WTC11 (cell line): Measurements from ENCODE around the gene KANK3. TPM values are rescaled to one million over a fixed set of nuclear protein-coding genes. Genes with fewer than 3 reads are reported as not detected.

ENCODE experiments used
- ATAC-seq: fragments of 200-7000 bp; cut with Tn5 transposase; 2 replicates; pipeline ENCODE4 v1.10.0; 2021; ENCODE audit warnings: mild to moderate bottlenecking, moderate library complexity
- CTCF ChIA-PET: fragments of 300-600 bp; sonication (Branson Sonifier 250); formaldehyde crosslinking; loops from one replicate; lab custom pipeline; 2021; ENCODE audit warnings: antibody characterized with exemption; lab: Charles Lee
- POLR2A ChIA-PET: fragments of 350-600 bp; sonication (Branson Sonifier 250); formaldehyde crosslinking; loops from one replicate; lab custom pipeline; 2021; ENCODE audit warnings: antibody characterized with exemption; lab: Charles Lee
- DNase-seq: peaks from one replicate; pipeline ENCODE4 v3.0.0; 2021; ENCODE audit warnings: low spot score
- H3K27ac Mint-ChIP-seq: 2 replicates; pipeline ENCODE4 v1.8.0; 2021; ENCODE audit warnings: mixed read lengths
- H3K27me3 Mint-ChIP-seq: 2 replicates; pipeline ENCODE4 v1.8.0; 2021; ENCODE audit warnings: low read depth, mild to moderate bottlenecking, moderate library complexity, mixed read lengths
- H3K36me3 Mint-ChIP-seq: 2 replicates; pipeline ENCODE4 v1.8.0; 2021; ENCODE audit warnings: mixed read lengths
- H3K4me1 Mint-ChIP-seq: 2 replicates; pipeline ENCODE4 v1.8.0; 2022; ENCODE audit warnings: mixed read lengths
- H3K4me3 Mint-ChIP-seq: 2 replicates; pipeline ENCODE4 v1.8.0; 2021; ENCODE audit warnings: mild to moderate bottlenecking, moderate library complexity, mixed read lengths
- H3K9me3 Mint-ChIP-seq: 2 replicates; pipeline ENCODE4 v1.8.0; 2021; ENCODE audit warnings: mixed read lengths
- ATF1 ChIP-seq: sonication (generic); formaldehyde crosslinking; IDR thresholded peaks from 2 replicates; pipeline ENCODE4 v1.8.1; 2023; ENCODE audit warnings: mild to moderate bottlenecking, moderate library complexity, missing genetic modification reagents
- CBFB ChIP-seq: sonication (generic); formaldehyde crosslinking; IDR thresholded peaks from 2 replicates; pipeline ENCODE4 v1.8.1; 2022; ENCODE audit warnings: mild to moderate bottlenecking, low read depth, missing genetic modification reagents
- CREM ChIP-seq: sonication (generic); formaldehyde crosslinking; IDR thresholded peaks from 2 replicates; pipeline ENCODE4 v1.8.1; 2022; ENCODE audit warnings: mild to moderate bottlenecking, missing genetic modification reagents, moderate library complexity
- EMX1 ChIP-seq: fragments of 250-450 bp; sonication (Bioruptor Pico); IDR thresholded peaks from 2 replicates; pipeline ENCODE4 v1.8.0; 2021; ENCODE audit warnings: mild to moderate bottlenecking
- HMGA2 ChIP-seq: fragments of 250-450 bp; sonication (Bioruptor Pico); IDR thresholded peaks from 2 replicates; pipeline ENCODE4 v1.4.0; 2021; ENCODE audit warnings: mild to moderate bottlenecking, moderate library complexity
- MLX ChIP-seq: sonication (generic); formaldehyde crosslinking; IDR thresholded peaks from 2 replicates; pipeline ENCODE4 v1.8.1; 2023; ENCODE audit warnings: mild to moderate bottlenecking, missing genetic modification reagents, moderate library complexity
- MYBL2 ChIP-seq: sonication (generic); formaldehyde crosslinking; IDR thresholded peaks from 2 replicates; pipeline ENCODE4 v1.8.1; 2023; ENCODE audit warnings: mild to moderate bottlenecking, moderate library complexity, missing genetic modification reagents
- NFATC4 ChIP-seq: fragments of 250-450 bp; sonication (Bioruptor Pico); IDR thresholded peaks from 2 replicates; pipeline ENCODE4 v1.9.0; 2021; ENCODE audit warnings: mild to moderate bottlenecking
- SMAD4 ChIP-seq: sonication (generic); formaldehyde crosslinking; IDR thresholded peaks from 2 replicates; pipeline ENCODE4 v1.8.0; 2022; ENCODE audit warnings: mild to moderate bottlenecking, missing genetic modification reagents
- SOX15 ChIP-seq: fragments of 250-450 bp; sonication (Bioruptor Pico); IDR thresholded peaks from 2 replicates; pipeline ENCODE4 v1.9.0; 2021; ENCODE audit warnings: mild to moderate bottlenecking
- TCF7 ChIP-seq: sonication (generic); formaldehyde crosslinking; IDR thresholded peaks from 2 replicates; pipeline ENCODE4 v1.8.0; 2022; ENCODE audit warnings: mild to moderate bottlenecking, low read depth, missing genetic modification reagents, moderate library complexity
- USF1 ChIP-seq: sonication (generic); formaldehyde crosslinking; IDR thresholded peaks from 2 replicates; pipeline ENCODE4 v1.8.0; 2022; ENCODE audit warnings: mild to moderate bottlenecking, missing genetic modification reagents
- ZNF121 ChIP-seq: sonication (generic); formaldehyde crosslinking; IDR thresholded peaks from 2 replicates; pipeline ENCODE4 v1.8.0; 2023; ENCODE audit warnings: missing genetic modification reagents
- ZNF263 ChIP-seq: sonication (generic); formaldehyde crosslinking; IDR thresholded peaks from 2 replicates; pipeline ENCODE4 v1.8.1; 2022; ENCODE audit warnings: low read depth, mild to moderate bottlenecking, moderate library complexity, missing genetic modification reagents
- ZNF423 ChIP-seq: fragments of 250-450 bp; sonication (Bioruptor Pico); IDR thresholded peaks from 2 replicates; pipeline ENCODE4 v2.1.2; 2022; ENCODE audit warnings: mild to moderate bottlenecking, moderate library complexity
- ZNF425 ChIP-seq: fragments of 250-450 bp; sonication (Bioruptor Pico); conservative IDR thresholded peaks from 2 replicates; pipeline ENCODE4 v1.9.0; 2021; ENCODE audit warnings: mild to moderate bottlenecking
- total RNA-seq: library from RNA; stranded (reverse); gene quantifications from 3 replicates; pipeline ENCODE4 v1.2.3, GENCODE V29; 2021
- TF ChIP-seq, protein P1 (sequence below): fragments of 250-450 bp; sonication (Bioruptor Pico); IDR thresholded peaks from 2 replicates; pipeline ENCODE4 v1.8.0; 2021; ENCODE audit warnings: mild to moderate bottlenecking
- TF ChIP-seq, protein P2 (sequence below): fragments of 250-450 bp; sonication (Bioruptor Pico); IDR thresholded peaks from 2 replicates; pipeline ENCODE4 v1.9.0; 2021; ENCODE audit warnings: mild to moderate bottlenecking, borderline replicate concordance
- TF ChIP-seq, protein P3 (sequence below): fragments of 250-450 bp; sonication (Bioruptor Pico); IDR thresholded peaks from 2 replicates; pipeline ENCODE4 v1.9.0; 2021; ENCODE audit warnings: mild to moderate bottlenecking
- TF ChIP-seq, protein P4 (sequence below): fragments of 250-450 bp; sonication (Bioruptor Pico); IDR thresholded peaks from 2 replicates; pipeline ENCODE4 v1.9.0; 2021; ENCODE audit warnings: mild to moderate bottlenecking
- TF ChIP-seq, protein P5 (sequence below): sonication (generic); formaldehyde crosslinking; IDR thresholded peaks from 2 replicates; pipeline ENCODE4 v1.8.0; 2022; ENCODE audit warnings: mild to moderate bottlenecking, missing genetic modification reagents
- TF ChIP-seq, protein P6 (sequence below): sonication (generic); formaldehyde crosslinking; IDR thresholded peaks from 2 replicates; pipeline ENCODE4 v1.8.1; 2023; ENCODE audit warnings: mild to moderate bottlenecking, missing genetic modification reagents, moderate library complexity

The KANK3 gene
- total RNA-seq, 1 experiment from 2014 or later, result 8.0 TPM

- Mint-ChIP-seq H3K36me3 (peaks cover 20% of the 10 kb centered on the region), H3K4me1 (peaks cover 24% of the 10 kb centered on the region), H3K4me3 (peak overlapping the region; percentile 97; the same call in 1 of the 2 replicates), H3K27ac (peak overlapping the region; percentile 65; the same call in 1 of the 2 replicates), H3K27me3 (peaks cover 17% of the 10 kb centered on the region), H3K9me3 (no peaks in the 10 kb centered on the region)
- DNase-seq, result no peak
- ATAC-seq, result peak; percentile 2
- ChIA-PET POLR2A (interaction anchor here (0.5 to 0.8 kb wide), 2 partner anchors 11 to 67 kb away, joined by 3 read pairs; no protein-coding TSS in a partner anchor), CTCF (interaction anchor here (0.5 to 3.9 kb wide), 6 partner anchors 12 to 268 kb away, joined by 3 to 25 read pairs (median 4); partner anchors contain the start of gene MARCHF2)
- TF ChIP-seq ZNF121 (CRISPR knock-in tag) (no peak), USF1 (CRISPR knock-in tag) (no peak), ZNF425 (no peak; the same call in 1 of the 2 replicates), CREM (CRISPR knock-in tag) (0 out of 2 replicates have a peak, but pooled peaks have one; percentile 27), ZNF263 (no peak), ZNF423 (CRISPR knock-in tag) (no peak), MYBL2 (CRISPR knock-in tag) (no peak), NFATC4 (no peak), SOX15 (no peak), ATF1 (CRISPR knock-in tag) (no peak), MLX (no peak), CBFB (CRISPR knock-in tag) (no peak), EMX1 (CRISPR knock-in tag) (0 out of 2 replicates have a peak, but pooled peaks have one; percentile 8), TCF7 (no peak), HMGA2 (CRISPR knock-in tag) (no peak), SMAD4 (CRISPR knock-in tag) (no peak)
- TF ChIP-seq, protein P1, sequence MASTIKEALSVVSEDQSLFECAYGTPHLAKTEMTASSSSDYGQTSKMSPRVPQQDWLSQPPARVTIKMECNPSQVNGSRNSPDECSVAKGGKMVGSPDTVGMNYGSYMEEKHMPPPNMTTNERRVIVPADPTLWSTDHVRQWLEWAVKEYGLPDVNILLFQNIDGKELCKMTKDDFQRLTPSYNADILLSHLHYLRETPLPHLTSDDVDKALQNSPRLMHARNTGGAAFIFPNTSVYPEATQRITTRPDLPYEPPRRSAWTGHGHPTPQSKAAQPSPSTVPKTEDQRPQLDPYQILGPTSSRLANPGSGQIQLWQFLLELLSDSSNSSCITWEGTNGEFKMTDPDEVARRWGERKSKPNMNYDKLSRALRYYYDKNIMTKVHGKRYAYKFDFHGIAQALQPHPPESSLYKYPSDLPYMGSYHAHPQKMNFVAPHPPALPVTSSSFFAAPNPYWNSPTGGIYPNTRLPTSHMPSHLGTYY (CRISPR knock-in tag), result no peak
- TF ChIP-seq, protein P2, sequence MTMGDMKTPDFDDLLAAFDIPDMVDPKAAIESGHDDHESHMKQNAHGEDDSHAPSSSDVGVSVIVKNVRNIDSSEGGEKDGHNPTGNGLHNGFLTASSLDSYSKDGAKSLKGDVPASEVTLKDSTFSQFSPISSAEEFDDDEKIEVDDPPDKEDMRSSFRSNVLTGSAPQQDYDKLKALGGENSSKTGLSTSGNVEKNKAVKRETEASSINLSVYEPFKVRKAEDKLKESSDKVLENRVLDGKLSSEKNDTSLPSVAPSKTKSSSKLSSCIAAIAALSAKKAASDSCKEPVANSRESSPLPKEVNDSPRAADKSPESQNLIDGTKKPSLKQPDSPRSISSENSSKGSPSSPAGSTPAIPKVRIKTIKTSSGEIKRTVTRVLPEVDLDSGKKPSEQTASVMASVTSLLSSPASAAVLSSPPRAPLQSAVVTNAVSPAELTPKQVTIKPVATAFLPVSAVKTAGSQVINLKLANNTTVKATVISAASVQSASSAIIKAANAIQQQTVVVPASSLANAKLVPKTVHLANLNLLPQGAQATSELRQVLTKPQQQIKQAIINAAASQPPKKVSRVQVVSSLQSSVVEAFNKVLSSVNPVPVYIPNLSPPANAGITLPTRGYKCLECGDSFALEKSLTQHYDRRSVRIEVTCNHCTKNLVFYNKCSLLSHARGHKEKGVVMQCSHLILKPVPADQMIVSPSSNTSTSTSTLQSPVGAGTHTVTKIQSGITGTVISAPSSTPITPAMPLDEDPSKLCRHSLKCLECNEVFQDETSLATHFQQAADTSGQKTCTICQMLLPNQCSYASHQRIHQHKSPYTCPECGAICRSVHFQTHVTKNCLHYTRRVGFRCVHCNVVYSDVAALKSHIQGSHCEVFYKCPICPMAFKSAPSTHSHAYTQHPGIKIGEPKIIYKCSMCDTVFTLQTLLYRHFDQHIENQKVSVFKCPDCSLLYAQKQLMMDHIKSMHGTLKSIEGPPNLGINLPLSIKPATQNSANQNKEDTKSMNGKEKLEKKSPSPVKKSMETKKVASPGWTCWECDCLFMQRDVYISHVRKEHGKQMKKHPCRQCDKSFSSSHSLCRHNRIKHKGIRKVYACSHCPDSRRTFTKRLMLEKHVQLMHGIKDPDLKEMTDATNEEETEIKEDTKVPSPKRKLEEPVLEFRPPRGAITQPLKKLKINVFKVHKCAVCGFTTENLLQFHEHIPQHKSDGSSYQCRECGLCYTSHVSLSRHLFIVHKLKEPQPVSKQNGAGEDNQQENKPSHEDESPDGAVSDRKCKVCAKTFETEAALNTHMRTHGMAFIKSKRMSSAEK (CRISPR knock-in tag), result peak; percentile 91; the same call in 1 of the 2 replicates
- TF ChIP-seq, protein P3, sequence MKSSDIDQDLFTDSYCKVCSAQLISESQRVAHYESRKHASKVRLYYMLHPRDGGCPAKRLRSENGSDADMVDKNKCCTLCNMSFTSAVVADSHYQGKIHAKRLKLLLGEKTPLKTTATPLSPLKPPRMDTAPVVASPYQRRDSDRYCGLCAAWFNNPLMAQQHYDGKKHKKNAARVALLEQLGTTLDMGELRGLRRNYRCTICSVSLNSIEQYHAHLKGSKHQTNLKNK (CRISPR knock-in tag), result no peak; the same call in 1 of the 2 replicates
- TF ChIP-seq, protein P4, sequence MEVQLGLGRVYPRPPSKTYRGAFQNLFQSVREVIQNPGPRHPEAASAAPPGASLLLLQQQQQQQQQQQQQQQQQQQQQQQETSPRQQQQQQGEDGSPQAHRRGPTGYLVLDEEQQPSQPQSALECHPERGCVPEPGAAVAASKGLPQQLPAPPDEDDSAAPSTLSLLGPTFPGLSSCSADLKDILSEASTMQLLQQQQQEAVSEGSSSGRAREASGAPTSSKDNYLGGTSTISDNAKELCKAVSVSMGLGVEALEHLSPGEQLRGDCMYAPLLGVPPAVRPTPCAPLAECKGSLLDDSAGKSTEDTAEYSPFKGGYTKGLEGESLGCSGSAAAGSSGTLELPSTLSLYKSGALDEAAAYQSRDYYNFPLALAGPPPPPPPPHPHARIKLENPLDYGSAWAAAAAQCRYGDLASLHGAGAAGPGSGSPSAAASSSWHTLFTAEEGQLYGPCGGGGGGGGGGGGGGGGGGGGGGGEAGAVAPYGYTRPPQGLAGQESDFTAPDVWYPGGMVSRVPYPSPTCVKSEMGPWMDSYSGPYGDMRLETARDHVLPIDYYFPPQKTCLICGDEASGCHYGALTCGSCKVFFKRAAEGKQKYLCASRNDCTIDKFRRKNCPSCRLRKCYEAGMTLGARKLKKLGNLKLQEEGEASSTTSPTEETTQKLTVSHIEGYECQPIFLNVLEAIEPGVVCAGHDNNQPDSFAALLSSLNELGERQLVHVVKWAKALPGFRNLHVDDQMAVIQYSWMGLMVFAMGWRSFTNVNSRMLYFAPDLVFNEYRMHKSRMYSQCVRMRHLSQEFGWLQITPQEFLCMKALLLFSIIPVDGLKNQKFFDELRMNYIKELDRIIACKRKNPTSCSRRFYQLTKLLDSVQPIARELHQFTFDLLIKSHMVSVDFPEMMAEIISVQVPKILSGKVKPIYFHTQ (CRISPR knock-in tag), result peak; percentile 46
- TF ChIP-seq, protein P5, sequence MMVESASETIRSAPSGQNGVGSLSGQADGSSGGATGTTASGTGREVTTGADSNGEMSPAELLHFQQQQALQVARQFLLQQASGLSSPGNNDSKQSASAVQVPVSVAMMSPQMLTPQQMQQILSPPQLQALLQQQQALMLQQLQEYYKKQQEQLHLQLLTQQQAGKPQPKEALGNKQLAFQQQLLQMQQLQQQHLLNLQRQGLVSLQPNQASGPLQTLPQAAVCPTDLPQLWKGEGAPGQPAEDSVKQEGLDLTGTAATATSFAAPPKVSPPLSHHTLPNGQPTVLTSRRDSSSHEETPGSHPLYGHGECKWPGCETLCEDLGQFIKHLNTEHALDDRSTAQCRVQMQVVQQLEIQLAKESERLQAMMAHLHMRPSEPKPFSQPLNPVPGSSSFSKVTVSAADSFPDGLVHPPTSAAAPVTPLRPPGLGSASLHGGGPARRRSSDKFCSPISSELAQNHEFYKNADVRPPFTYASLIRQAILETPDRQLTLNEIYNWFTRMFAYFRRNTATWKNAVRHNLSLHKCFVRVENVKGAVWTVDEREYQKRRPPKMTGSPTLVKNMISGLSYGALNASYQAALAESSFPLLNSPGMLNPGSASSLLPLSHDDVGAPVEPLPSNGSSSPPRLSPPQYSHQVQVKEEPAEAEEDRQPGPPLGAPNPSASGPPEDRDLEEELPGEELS, result no peak
- TF ChIP-seq, protein P6, sequence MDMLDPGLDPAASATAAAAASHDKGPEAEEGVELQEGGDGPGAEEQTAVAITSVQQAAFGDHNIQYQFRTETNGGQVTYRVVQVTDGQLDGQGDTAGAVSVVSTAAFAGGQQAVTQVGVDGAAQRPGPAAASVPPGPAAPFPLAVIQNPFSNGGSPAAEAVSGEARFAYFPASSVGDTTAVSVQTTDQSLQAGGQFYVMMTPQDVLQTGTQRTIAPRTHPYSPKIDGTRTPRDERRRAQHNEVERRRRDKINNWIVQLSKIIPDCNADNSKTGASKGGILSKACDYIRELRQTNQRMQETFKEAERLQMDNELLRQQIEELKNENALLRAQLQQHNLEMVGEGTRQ, result no peak
Observed at GRCh38 chr19:8323781-8324185, 19.3 kb downstream of the KANK3 start.
